Neuronal stem cell (in vitro differentiated cells): ENCODE results near the gene FOSB.
A peak's percentile ranks its signal among the peaks of the same experiment; 100 is the strongest.

Experiments
- DNase-seq: peaks from one replicate; pipeline ENCODE4 v3.0.0-alpha.2; 2013; ENCODE audit warnings: low spot score
- H2AFZ ChIP-seq: one replicate; pipeline ENCODE4 v1.6.1; 2013; ENCODE audit warnings: mild to moderate bottlenecking, low read length, inconsistent platforms
- H2AK5ac ChIP-seq: 2 replicates; pipeline ENCODE4 v1.6.1; 2013; ENCODE audit warnings: low read depth, mild to moderate bottlenecking, inconsistent platforms, low read length, moderate library complexity, mixed read lengths
- H2BK120ac ChIP-seq: 2 replicates; pipeline ENCODE4 v1.6.1; 2013; ENCODE audit warnings: low read depth, mild to moderate bottlenecking, inconsistent platforms, low read length, moderate library complexity, mixed read lengths
- H2BK12ac ChIP-seq: one replicate; pipeline ENCODE4 v1.6.1; 2013; ENCODE audit warnings: low read length, inconsistent platforms
- H2BK15ac ChIP-seq: 2 replicates; pipeline ENCODE4 v1.6.1; 2013; ENCODE audit warnings: mild to moderate bottlenecking, low read length, inconsistent platforms, mixed read lengths
- H2BK5ac ChIP-seq: one replicate; pipeline ENCODE4 v1.6.1; 2013; ENCODE audit warnings: inconsistent platforms, mild to moderate bottlenecking, low read length, moderate library complexity
- H3K14ac ChIP-seq: one replicate; pipeline ENCODE4 v1.6.1; 2013; ENCODE audit warnings: low read length, inconsistent platforms
- H3K18ac ChIP-seq: 2 replicates; pipeline ENCODE4 v1.6.1; 2013; ENCODE audit warnings: low read length, inconsistent platforms
- H3K23ac ChIP-seq: 2 replicates; pipeline ENCODE4 v1.6.1; 2013; ENCODE audit warnings: low read depth, mild to moderate bottlenecking, mixed read lengths, low read length, inconsistent platforms; ENCODE audit not compliant: poor library complexity
- H3K27ac ChIP-seq: replicated peaks from 3 replicates; pipeline ENCODE4 v1.5.1; 2013; ENCODE audit warnings: low read length, inconsistent platforms
- H3K27me3 ChIP-seq, 3 experiments: 2 replicates each; pipeline ENCODE4 v1.6.1; 2013; ENCODE audit warnings: low read length in 3 of 3, mild to moderate bottlenecking in 2 of 3, inconsistent platforms in 1 of 3, low read depth in 1 of 3, mixed read lengths in 1 of 3, moderate library complexity in 1 of 3; ENCODE audit not compliant: control insufficient read depth in 3 of 3, insufficient read depth in 3 of 3
- H3K36me3 ChIP-seq, 2 donors: replicated peaks in 1 of 2; 2 replicates each; pipeline ENCODE4 v1.6.1; 2013; ENCODE audit warnings: low read length in 2 of 2; ENCODE audit not compliant: control insufficient read depth in 2 of 2, insufficient read depth in 2 of 2
- H3K4ac ChIP-seq: 2 replicates; pipeline ENCODE4 v1.6.1; 2013; ENCODE audit warnings: inconsistent platforms, mild to moderate bottlenecking, low read length, moderate library complexity
- H3K4me1 ChIP-seq, 2 donors: 1 replicate in 1 of 2; 2 replicates in 1 of 2; pipeline ENCODE4 v1.6.1; 2013; ENCODE audit warnings: low read length in 2 of 2, low read depth in 1 of 2; ENCODE audit not compliant: control insufficient read depth in 2 of 2, insufficient read depth in 1 of 2
- H3K4me2 ChIP-seq: one replicate; pipeline ENCODE4 v1.6.1; 2013; ENCODE audit warnings: mild to moderate bottlenecking, low read length, inconsistent platforms; ENCODE audit not compliant: insufficient read depth, poor library complexity, severe bottlenecking
- H3K4me3 ChIP-seq, 2 donors: 2 replicates each; pipeline ENCODE4 v1.5.1; 2013; ENCODE audit warnings: low read length in 2 of 2, mild to moderate bottlenecking in 2 of 2, inconsistent platforms in 1 of 2, moderate library complexity in 1 of 2
- H3K79me1 ChIP-seq: one replicate; pipeline ENCODE4 v1.6.1; 2013; ENCODE audit warnings: low read depth, mild to moderate bottlenecking, inconsistent platforms, low read length, moderate library complexity
- H3K9ac ChIP-seq: one replicate; pipeline ENCODE4 v1.6.1; 2013; ENCODE audit warnings: mild to moderate bottlenecking, low read depth, low read length, inconsistent platforms; ENCODE audit not compliant: poor library complexity
- H3K9me3 ChIP-seq, 2 donors: replicated peaks in 1 of 2; 2 replicates each; pipeline versions ENCODE3 to v1.6.1; 2013; ENCODE audit warnings: low read length in 2 of 2, mild to moderate bottlenecking in 2 of 2, inconsistent platforms in 1 of 2, low read depth in 1 of 2, mixed read lengths in 1 of 2, moderate library complexity in 1 of 2; ENCODE audit not compliant: control insufficient read depth in 2 of 2, insufficient read depth in 1 of 2
- H4K8ac ChIP-seq: one replicate; pipeline ENCODE4 v1.6.1; 2013; ENCODE audit warnings: low read depth, mild to moderate bottlenecking, inconsistent platforms, low read length, moderate library complexity
- H4K91ac ChIP-seq: one replicate; pipeline ENCODE4 v1.6.1; 2013; ENCODE audit warnings: low read length, low read depth, mild to moderate bottlenecking, inconsistent platforms; ENCODE audit not compliant: poor library complexity
- WGBS, 2 donors: extraction: QIAGEN DNeasy Blood & Tissue Kit; methylation state at CpG; one replicate each; pipeline ENCODE4 v1.1.7; 2013; ENCODE audit warnings: missing lambda C conversion rate in 2 of 2, mixed read lengths in 1 of 2; ENCODE audit not compliant: insufficient read length in 2 of 2, insufficient replicate concordance in 1 of 2; ENCODE audit errors: extremely low coverage in 2 of 2; 5-methylcytosine and 5-hydroxymethylcytosine counted together

FOSB gene

GRCh38 chr19:45476304-45476703 lies 8.5 kb downstream of the FOSB start:
- no CpG with 5 or more reads among the region's 5 CpGs for WGBS, 2 donors

GRCh38 chr19:45477186-45477585 lies 9.4 kb downstream of the FOSB start:
- Histone ChIP-seq H4K91ac (no peak overlapping the region), H4K8ac (no peak overlapping the region), H3K18ac (peak overlapping the region; percentile 19), H2BK15ac (no peak overlapping the region), H2BK120ac (no peak overlapping the region), H3K4me3 (no peak overlapping the region), H3K14ac (no peak overlapping the region), H2AFZ (no peak overlapping the region), H3K36me3 (no peaks in the 10 kb centered on the region), H2BK12ac (no peak overlapping the region), H3K4me2 (no peak overlapping the region), H3K27me3 (peaks cover 0 to 19% (median 0%) of the 10 kb centered on the region in 3 experiments), H3K9ac (no peak overlapping the region), H3K4me1 (peaks cover 6 to 8% of the 10 kb centered on the region in 2 donors), H3K27ac (no peak overlapping the region), H3K4ac (no peak overlapping the region), H3K23ac (no peak overlapping the region), H3K79me1 (no peaks in the 10 kb centered on the region), H3K9me3 (no peaks in the 10 kb centered on the region), H2BK5ac (no peak overlapping the region), H2AK5ac (peak overlapping the region; percentile 74)
- WGBS, 2 donors, result no CpG with 5 or more reads among the region's 5 CpGs
- no peak for DNase-seq

More at GRCh38 chr19:45476304-45476703, 8.5 kb downstream of the FOSB start:
- Histone ChIP-seq H3K27ac (no peak overlapping the region), H2AK5ac (no peak overlapping the region), H4K91ac (no peak overlapping the region), H3K9me3 (no peaks in the 10 kb centered on the region), H3K4ac (no peak overlapping the region), H4K8ac (no peak overlapping the region), H2BK12ac (no peak overlapping the region), H2BK120ac (no peak overlapping the region), H3K18ac (peak overlapping the region; percentile 44), H3K4me2 (no peak overlapping the region), H3K9ac (no peak overlapping the region), H3K79me1 (no peaks in the 10 kb centered on the region), H3K4me3 (no peak overlapping the region), H2BK5ac (no peak overlapping the region), H3K36me3 (no peaks in the 10 kb centered on the region), H3K23ac (no peak overlapping the region), H3K4me1 (peaks cover 6 to 8% of the 10 kb centered on the region in 2 donors), H2BK15ac (no peak overlapping the region), H3K14ac (no peak overlapping the region), H3K27me3 (peaks cover 0 to 28% (median 0%) of the 10 kb centered on the region in 3 experiments), H2AFZ (no peak overlapping the region)
- no peak for DNase-seq

- Histone ChIP-seq H3K79me1 (no peaks in the 10 kb centered on the region), H3K14ac (no peak overlapping the region), H2BK12ac (no peak overlapping the region), H3K27me3 (peaks cover 0 to 12% (median 0%) of the 10 kb centered on the region in 3 experiments), H3K18ac (no peak overlapping the region), H2AFZ (no peak overlapping the region), H2AK5ac (no peak overlapping the region), H3K4me2 (peak overlapping the region; percentile 42), H4K8ac (no peak overlapping the region), H2BK15ac (no peak overlapping the region), H2BK5ac (no peak overlapping the region), H3K4me1 (peaks cover 6% of the 10 kb centered on the region in 2 donors), H3K23ac (no peak overlapping the region), H2BK120ac (no peak overlapping the region), H3K9ac (no peak overlapping the region), H3K9me3 (no peaks in the 10 kb centered on the region), H3K4me3 (peak overlapping the region; percentile 50 to 55), H3K27ac (peak overlapping the region; percentile 22), H4K91ac (no peak overlapping the region), H3K4ac (no peak overlapping the region), H3K36me3 (no peaks in the 10 kb centered on the region)
- WGBS, 2 donors, result no CpG with 5 or more reads among the region's 12 CpGs
- DNase-seq, result no peak
Observed at GRCh38 chr19:45477713-45478453, 10.1 kb downstream of the FOSB start.

GRCh38 chr19:45478454-45479238 lies 10.8 kb downstream of the FOSB start:
- H2BK120ac ChIP-seq, result no peak overlapping the region
- H2AK5ac ChIP-seq, result no peak overlapping the region
- peak overlapping the region; percentile 60 for H3K27ac ChIP-seq
- no peak overlapping the region for H2BK5ac ChIP-seq
- H3K4me1 ChIP-seq, result peaks cover 4 to 6% of the 10 kb centered on the region in 2 donors
- peak; percentile 92 for DNase-seq
- no CpG with 5 or more reads among the region's 39 CpGs for WGBS, 2 donors
- H4K91ac ChIP-seq, result no peak overlapping the region
- no peak overlapping the region for H3K9ac ChIP-seq
- no peak overlapping the region for H2BK15ac ChIP-seq
- no peak overlapping the region for H2BK12ac ChIP-seq
- peak overlapping the region; percentile 65 for H3K4me2 ChIP-seq
- peak overlapping the region; percentile 73 for H3K18ac ChIP-seq
- H2AFZ ChIP-seq, result peak overlapping the region; percentile 85
- no peak overlapping the region for H3K4ac ChIP-seq
- H3K79me1 ChIP-seq, result no peaks in the 10 kb centered on the region
- H3K14ac ChIP-seq, result no peak overlapping the region
- H3K9me3 ChIP-seq, result no peaks in the 10 kb centered on the region
- peaks cover 0 to 8% (median 0%) of the 10 kb centered on the region in 3 experiments for H3K27me3 ChIP-seq
- no peaks in the 10 kb centered on the region for H3K36me3 ChIP-seq
- no peak overlapping the region for H4K8ac ChIP-seq
- H3K23ac ChIP-seq, result no peak overlapping the region
- peak overlapping the region; percentile 50 to 77 for H3K4me3 ChIP-seq
